Left hindlimb (tissue), 1 donor: Measurements from ENCODE around the gene ANKRD50.
A peak's percentile ranks its signal among the peaks of the same experiment; 100 is the strongest.

Experiments used
- DNase-seq: peaks from one replicate; pipeline ENCODE4 v3.0.0-alpha.2; 2018

The ANKRD50 gene

DNA sequence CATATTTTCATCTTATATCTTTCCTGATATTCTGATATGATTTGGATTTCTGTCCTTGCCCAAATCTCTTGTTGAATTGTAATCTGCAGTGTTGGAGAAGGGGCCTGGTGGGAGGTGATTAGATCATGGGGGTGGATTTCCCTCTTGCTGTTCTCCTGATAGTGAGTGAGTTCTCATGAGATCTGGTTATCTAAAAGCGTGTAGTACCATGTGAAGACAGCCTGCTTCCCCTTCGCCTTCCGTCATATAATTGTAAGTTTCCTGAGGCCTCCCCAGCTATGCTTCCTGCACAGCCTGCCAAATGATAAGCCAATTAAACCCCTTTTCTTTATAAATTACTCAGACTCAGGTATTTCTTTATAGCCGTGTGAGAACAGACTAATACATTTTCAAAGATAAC, 77.2 kb downstream of the ANKRD50 start:
- DNase-seq = no peak

DNA sequence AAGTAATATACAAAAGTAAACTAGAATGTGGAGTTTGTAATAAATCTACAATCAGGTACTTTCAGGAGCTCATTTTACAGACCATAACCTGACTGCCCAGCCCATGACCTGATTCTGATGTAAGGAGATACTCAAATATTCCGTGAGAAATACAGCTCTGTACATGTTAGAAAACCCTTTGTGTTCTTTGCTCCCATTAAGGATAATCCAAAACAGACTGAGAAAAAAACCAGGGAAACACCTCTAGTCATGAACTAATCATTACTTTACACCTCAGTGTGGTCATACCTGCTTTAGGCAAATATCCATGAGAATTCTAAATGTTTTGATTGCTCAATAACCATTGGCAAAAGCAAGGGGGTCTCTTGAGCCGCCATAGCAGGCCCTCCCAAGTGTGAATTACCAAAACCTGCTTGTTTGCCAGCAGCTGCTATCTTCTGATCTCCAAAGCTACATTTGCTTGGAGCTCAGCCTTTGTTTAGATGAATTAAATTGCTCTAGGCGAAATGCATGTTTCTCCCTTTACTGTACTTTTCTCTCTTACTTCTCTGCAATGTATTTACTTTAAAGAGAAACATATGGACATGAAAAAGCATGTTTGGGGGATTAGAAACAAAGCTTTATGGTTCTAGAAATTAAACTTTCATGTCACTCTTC, 79.1 kb downstream of the ANKRD50 start:
- no peak for DNase-seq

DNA sequence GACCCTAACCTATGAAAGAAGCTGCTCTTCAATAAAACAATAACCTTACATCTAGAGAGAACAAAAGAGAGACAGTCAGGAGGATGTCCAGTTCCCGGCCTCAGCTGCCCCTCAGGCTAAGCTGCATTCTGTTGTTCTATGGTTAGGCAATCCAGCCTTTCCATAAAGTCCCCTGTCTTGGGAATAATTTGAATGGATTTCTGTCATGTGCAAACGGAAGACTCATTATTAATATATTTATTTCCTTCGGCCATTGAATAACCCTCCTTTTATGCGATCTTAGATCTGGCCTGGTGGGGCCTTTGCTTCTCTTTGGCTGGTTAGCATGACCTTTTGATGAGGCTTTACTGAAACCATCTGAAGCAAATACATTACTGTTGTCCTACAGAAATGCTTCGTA, 80.1 kb downstream of the ANKRD50 start:
- no peak for DNase-seq

DNA sequence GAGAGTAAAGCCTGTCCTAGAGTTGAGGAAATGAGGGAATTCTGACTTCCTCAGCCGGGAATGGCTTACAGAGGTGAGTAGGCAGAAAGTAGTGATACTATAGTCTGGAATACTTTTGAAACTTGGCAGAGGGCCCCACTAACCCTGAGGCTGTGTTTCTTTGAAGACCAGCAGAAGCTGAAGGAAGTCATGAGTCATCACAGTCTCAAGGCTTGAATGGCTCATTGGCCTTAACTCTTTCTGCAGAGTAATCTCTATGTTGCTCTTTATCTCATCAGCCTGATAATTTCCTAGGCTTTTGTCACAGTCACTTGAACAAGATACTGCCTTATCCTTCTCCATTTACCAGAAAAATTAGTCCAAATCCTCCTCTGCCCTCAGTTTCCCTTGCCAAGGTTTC, 80.8 kb downstream of the ANKRD50 start:
- DNase-seq = peak; percentile 38

DNA sequence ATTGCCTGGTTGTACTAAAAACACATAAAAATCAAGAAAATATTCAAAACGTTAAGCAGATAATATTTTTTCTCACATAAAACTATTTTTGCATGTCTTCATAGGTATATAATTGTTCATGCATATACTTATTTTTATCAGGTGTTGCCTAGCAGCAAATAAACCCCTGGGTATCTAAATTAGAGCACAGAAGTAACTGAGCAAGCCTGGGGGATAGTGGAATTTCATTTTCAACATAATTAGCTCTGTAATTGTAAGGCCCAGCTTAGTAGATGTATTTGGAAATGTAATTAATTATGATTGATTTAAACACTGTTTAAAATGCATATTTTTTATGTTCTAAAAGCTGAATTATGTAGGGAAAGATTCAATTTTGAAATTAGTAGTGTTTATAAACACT, 82.9 kb downstream of the ANKRD50 start:
- no peak for DNase-seq
